ENCODE results near the gene HHIPL1. TPM values are rescaled to one million over a fixed set of nuclear protein-coding genes. Genes with fewer than 3 reads are reported as not detected.

Gene HHIPL1
- total RNA-seq, 4 donors from 2014 or later = 2.7 to 9.6 (median 3.7) TPM

DNA sequence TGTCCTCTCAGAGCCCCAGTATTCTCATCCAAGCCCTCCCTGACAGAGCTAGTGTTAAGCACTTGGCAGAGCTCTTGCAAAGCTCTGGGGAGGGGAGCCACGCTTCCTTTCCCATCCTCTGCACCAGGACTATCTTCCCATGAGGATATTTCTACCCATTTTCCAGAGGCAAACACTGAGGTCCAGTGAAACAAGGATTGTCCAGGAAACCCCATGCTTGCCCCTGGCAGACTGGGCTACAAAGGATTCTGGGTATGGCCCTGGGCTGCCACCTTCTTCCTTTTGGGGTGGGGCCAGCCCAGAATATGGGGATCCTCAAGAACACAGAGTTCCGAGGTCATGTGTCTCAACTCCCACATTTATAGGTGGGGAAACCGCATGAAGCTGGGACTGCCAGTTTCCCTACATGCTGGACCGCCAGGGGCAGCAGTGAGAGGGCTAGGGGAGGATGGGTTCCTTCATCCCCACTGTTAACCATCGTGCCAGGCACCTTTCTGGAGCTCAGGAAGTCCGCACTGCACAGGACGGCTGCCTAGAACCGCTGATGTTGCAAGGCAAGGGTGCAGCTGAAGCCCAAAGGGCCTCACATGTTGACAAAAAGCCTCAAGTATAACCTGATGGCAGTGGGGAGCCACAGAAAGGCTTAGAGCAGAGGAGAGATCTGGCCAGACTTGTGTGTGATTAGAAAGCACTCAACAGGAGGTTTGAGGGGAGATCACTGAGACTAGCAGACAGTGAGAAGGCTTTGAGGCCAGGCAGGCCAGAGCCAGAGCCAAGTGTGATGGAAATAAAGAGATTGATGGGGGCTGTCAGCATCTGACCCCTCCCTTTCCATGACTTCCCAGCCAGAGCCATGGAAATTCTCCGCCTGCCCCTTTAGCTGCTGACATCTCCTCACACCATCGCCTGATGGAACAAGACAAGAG lies 35.4 kb upstream of the HHIPL1 start:
- peaks cover 0 to 15% (median 7%) of the 10 kb centered on the region in 3 donors for H3K4me1 ChIP-seq
- no peaks in the 10 kb centered on the region for H3K27me3 ChIP-seq
- no peaks in the 10 kb centered on the region for H3K9me3 ChIP-seq
- no peak for ATAC-seq
- no peak overlapping the region for H3K4me3 ChIP-seq
- TF ChIP-seq, protein P1, sequence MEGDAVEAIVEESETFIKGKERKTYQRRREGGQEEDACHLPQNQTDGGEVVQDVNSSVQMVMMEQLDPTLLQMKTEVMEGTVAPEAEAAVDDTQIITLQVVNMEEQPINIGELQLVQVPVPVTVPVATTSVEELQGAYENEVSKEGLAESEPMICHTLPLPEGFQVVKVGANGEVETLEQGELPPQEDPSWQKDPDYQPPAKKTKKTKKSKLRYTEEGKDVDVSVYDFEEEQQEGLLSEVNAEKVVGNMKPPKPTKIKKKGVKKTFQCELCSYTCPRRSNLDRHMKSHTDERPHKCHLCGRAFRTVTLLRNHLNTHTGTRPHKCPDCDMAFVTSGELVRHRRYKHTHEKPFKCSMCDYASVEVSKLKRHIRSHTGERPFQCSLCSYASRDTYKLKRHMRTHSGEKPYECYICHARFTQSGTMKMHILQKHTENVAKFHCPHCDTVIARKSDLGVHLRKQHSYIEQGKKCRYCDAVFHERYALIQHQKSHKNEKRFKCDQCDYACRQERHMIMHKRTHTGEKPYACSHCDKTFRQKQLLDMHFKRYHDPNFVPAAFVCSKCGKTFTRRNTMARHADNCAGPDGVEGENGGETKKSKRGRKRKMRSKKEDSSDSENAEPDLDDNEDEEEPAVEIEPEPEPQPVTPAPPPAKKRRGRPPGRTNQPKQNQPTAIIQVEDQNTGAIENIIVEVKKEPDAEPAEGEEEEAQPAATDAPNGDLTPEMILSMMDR (IDR thresholded peaks at IDR 0.05) = peak in 2 of 4 experiments; percentile 10 to 56
- TF ChIP-seq EP300 (IDR thresholded peaks at IDR 0.05) = no peak
- WGBS, 2 donors (ENCODE audit: low coverage in 1 of 2) = 61 to 100% methylated on average over 1 to 4 of the region's 10 CpGs
- no peaks in the 10 kb centered on the region for H3K36me3 ChIP-seq
- no peak overlapping the region for H3K27ac ChIP-seq

DNA sequence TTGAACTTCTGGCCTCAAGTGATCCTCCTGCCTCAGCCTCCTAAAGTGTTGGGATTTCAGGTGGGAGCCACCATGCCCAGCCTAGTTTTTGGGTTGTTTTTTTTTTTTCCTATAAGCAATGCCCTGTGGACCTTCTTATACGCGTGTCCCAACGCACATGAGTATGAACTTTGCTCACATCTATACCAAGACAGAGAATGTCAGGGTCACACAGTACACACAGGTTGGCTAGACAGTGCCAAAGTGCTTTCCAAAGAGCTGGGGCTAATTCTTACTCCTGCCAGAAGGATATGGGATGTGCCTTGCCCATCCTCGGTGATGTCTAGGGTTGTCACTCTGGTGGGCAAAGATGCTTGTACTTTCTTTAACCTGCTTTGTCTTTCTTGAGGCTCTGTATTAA lies 33.3 kb upstream of the HHIPL1 start:
- H3K4me1 ChIP-seq = peaks cover 0 to 13% (median 0%) of the 10 kb centered on the region in 3 donors
- H3K9me3 ChIP-seq = no peaks in the 10 kb centered on the region
- no peaks in the 10 kb centered on the region for H3K36me3 ChIP-seq
- 100% methylated on average over 2 to 3 of the region's 4 CpGs for WGBS, 2 donors (ENCODE audit: low coverage in 1 of 2)
- TF ChIP-seq POLR2AphosphoS5 (IDR thresholded peaks at IDR 0.05) (no peak), EP300 (IDR thresholded peaks at IDR 0.05) (no peak), POLR2A (IDR thresholded peaks at IDR 0.05) (no peak)
- TF ChIP-seq, protein P1 (IDR thresholded peaks at IDR 0.05) = no peak
- H3K27ac ChIP-seq = no peak overlapping the region
- H3K4me3 ChIP-seq = no peak overlapping the region
- no peak for ATAC-seq
- no peaks in the 10 kb centered on the region for H3K27me3 ChIP-seq

DNA sequence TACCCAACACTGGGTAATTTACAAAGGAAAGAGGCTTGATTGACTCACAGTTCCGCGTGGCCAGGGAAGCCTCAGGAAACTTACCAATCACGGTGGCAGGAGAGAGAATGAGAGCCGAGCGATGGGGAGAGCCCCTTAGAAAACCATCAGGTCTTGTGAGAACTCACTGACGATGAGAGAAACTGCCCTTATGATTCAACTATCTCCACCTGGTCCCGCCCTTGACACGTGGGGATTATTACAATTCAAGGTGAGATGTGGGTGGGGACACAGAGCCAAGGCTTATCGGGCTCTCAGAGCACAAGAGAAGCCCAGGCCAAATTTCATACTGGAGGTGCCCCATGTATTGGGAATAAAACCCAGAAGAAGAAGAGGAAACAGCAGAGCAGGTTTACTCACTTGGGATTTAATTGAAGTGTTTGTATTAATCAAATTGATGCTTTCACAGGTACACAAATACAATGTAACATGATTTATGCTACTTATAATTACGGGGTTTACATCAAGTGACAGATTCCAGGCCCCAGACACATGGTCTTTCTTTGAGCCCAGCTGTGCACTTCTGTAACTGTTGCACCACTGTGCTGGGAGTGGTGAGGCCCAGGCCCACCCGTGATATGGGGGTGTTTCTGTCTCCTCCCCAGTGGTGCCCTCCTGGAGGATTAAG lies 32.7 kb upstream of the HHIPL1 start:
- no peak for ATAC-seq
- Histone ChIP-seq H3K4me3 (no peak overlapping the region), H3K27me3 (no peaks in the 10 kb centered on the region), H3K36me3 (no peaks in the 10 kb centered on the region), H3K4me1 (peaks cover 0 to 13% (median 0%) of the 10 kb centered on the region in 3 donors), H3K9me3 (no peaks in the 10 kb centered on the region), H3K27ac (no peak overlapping the region)
- TF ChIP-seq, protein P1 (IDR thresholded peaks at IDR 0.05) = no peak
- no peak for TF ChIP-seq POLR2A (IDR thresholded peaks at IDR 0.05)
- no peak for TF ChIP-seq POLR2AphosphoS5 (IDR thresholded peaks at IDR 0.05)
- TF ChIP-seq EP300 (IDR thresholded peaks at IDR 0.05) = no peak
- WGBS, 2 donors (ENCODE audit: low coverage in 1 of 2) = 91 to 100% methylated on average over 1 to 8 of the region's 11 CpGs

DNA sequence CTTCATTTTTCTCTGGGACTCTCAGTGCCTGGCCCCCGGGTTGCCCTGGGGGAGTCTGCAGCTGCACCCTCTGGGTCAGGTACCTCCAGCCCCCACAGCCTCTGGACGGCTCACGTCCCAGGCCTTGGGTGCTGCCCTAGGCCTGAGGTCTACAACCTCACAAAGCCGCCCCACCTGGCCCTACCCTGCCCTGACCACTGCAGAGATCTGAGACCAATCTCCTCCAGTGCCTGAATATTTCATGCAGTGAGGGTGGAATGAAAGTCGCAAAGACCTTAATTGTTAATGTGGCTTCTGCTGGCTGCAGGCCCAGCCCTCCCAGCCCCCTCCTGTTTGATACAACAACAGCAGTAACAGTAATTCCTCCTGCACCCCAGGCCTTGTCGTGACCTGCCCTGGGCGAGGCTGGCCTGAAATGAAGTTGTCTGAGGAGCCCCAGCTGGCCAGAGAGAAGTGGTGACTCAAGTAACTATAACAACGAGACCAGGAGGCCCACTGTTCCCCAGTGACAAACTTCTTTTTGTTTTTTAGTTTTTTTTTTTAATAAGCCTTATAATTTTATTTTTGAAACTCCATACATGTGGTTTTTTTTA lies 32.1 kb upstream of the HHIPL1 start:
- 58 to 88% methylated on average over 3 of the region's 8 CpGs for WGBS, 2 donors (ENCODE audit: low coverage in 1 of 2)
- Histone ChIP-seq H3K27ac (no peak overlapping the region), H3K36me3 (no peaks in the 10 kb centered on the region), H3K27me3 (no peaks in the 10 kb centered on the region), H3K4me1 (peaks cover 0 to 13% (median 0%) of the 10 kb centered on the region in 3 donors), H3K4me3 (no peak overlapping the region), H3K9me3 (no peaks in the 10 kb centered on the region)
- TF ChIP-seq EP300 (IDR thresholded peaks at IDR 0.05) (no peak), POLR2AphosphoS5 (IDR thresholded peaks at IDR 0.05) (no peak), POLR2A (IDR thresholded peaks at IDR 0.05) (no peak)
- TF ChIP-seq, protein P1 (IDR thresholded peaks at IDR 0.05) = no peak
- ATAC-seq = no peak
